ENCODE data around the gene TPBG.
"Not testable (repeated sequence)": the region's sequence is repeated elsewhere in the genome, so short reads cannot be mapped to it uniquely, and the experiment has no call there.

The TPBG gene

GRCh38 chr6:82376636-82377035 lies 13.0 kb downstream of the TPBG start:
- no peak for DNase-seq (ENCODE audit: low spot score)

GRCh38 chr6:82380566-82381185 lies 17.1 kb downstream of the TPBG start:
- no peak for DNase-seq (ENCODE audit: low spot score)

- no peak for DNase-seq (ENCODE audit: low spot score)
Measured at GRCh38 chr6:82381278-82381677, 17.7 kb downstream of the TPBG start.

- no peak for DNase-seq (ENCODE audit: low spot score)
Measured at GRCh38 chr6:82385102-82385501, 21.5 kb downstream of the TPBG start.

- no peak for DNase-seq (ENCODE audit: low spot score)
Measured at GRCh38 chr6:82385546-82385945, 21.9 kb downstream of the TPBG start.

GRCh38 chr6:82385961-82386360 lies 22.3 kb downstream of the TPBG start:
- DNase-seq (ENCODE audit: low spot score), result no peak

GRCh38 chr6:82394770-82395169 lies 31.2 kb downstream of the TPBG start:
- DNase-seq (ENCODE audit: low spot score), result not testable (repeated sequence)

GRCh38 chr6:82396964-82397751 lies 33.5 kb downstream of the TPBG start:
- no peak for DNase-seq (ENCODE audit: low spot score)

- DNase-seq (ENCODE audit: low spot score), result no peak
Measured at GRCh38 chr6:82397962-82398692, 34.5 kb downstream of the TPBG start.

GRCh38 chr6:82408952-82409431 lies 45.4 kb downstream of the TPBG start:
- DNase-seq (ENCODE audit: low spot score), result no peak

- DNase-seq (ENCODE audit: low spot score), result no peak
Measured at GRCh38 chr6:82410151-82410648, 46.6 kb downstream of the TPBG start.

GRCh38 chr6:82413868-82414267 lies 50.3 kb downstream of the TPBG start:
- no peak for DNase-seq (ENCODE audit: low spot score)

GRCh38 chr6:82415820-82416219 lies 52.2 kb downstream of the TPBG start:
- DNase-seq (ENCODE audit: low spot score), result no peak

GRCh38 chr6:82416346-82416745 lies 52.7 kb downstream of the TPBG start:
- no peak for DNase-seq (ENCODE audit: low spot score)

Data from hematopoietic multipotent progenitor cell treated with erythropoietin and hydrocortisone succinate and interleukin-3 and kit ligand, for 17 days (in vitro differentiated cells).